ENCODE data around the gene CHST4.

Gene CHST4

GRCh38 chr16:71504901-71505300 is 21.3 kb upstream of the CHST4 start:
- no peak overlapping the region for H3K4me2 ChIP-seq (ENCODE audit: low read length)
- H3K4me3 ChIP-seq (ENCODE audit: low read length) = no peak overlapping the region
- H4K20me1 ChIP-seq (ENCODE audit: control insufficient read depth, insufficient read depth, low read depth, low read length) = no peaks in the 10 kb centered on the region
- H3K9me3 ChIP-seq (ENCODE audit: control insufficient read depth, insufficient read depth, low read length) = no peaks in the 10 kb centered on the region
- no peaks in the 10 kb centered on the region for H3K9me2 ChIP-seq (replicated peaks; ENCODE audit: control insufficient read depth, low read length)
- TF ChIP-seq CTCF (IDR thresholded peaks at IDR 0.05; ENCODE audit: low read depth, low read length, poor library complexity, severe bottlenecking) (no peak), EZH2phosphoT487 (IDR thresholded peaks at IDR 0.05; ENCODE audit: borderline replicate concordance, low read length) (no peak)
- no peaks in the 10 kb centered on the region for H3K4me1 ChIP-seq (ENCODE audit: control insufficient read depth, low read length)
- H3K36me3 ChIP-seq (ENCODE audit: control insufficient read depth, low read length) = no peaks in the 10 kb centered on the region
- no peaks in the 10 kb centered on the region for H3K79me2 ChIP-seq (ENCODE audit: control insufficient read depth, low read length)
- H3K27ac ChIP-seq (ENCODE audit: low read depth, low read length) = no peak overlapping the region
- no peaks in the 10 kb centered on the region for H3F3A ChIP-seq (ENCODE audit: control insufficient read depth, insufficient read depth)
- H3K27me3 ChIP-seq (ENCODE audit: control insufficient read depth, low read length) = peaks cover 3% of the 10 kb centered on the region

GRCh38 chr16:71507061-71507460 is 19.2 kb upstream of the CHST4 start:
- H3K9me3 ChIP-seq (ENCODE audit: control insufficient read depth, insufficient read depth, low read length) = no peaks in the 10 kb centered on the region

GRCh38 chr16:71513302-71513701 is 12.9 kb upstream of the CHST4 start:
- no peak for TF ChIP-seq EZH2phosphoT487 (IDR thresholded peaks at IDR 0.05; ENCODE audit: borderline replicate concordance, low read length)
- no peak for TF ChIP-seq CTCF (IDR thresholded peaks at IDR 0.05; ENCODE audit: low read depth, low read length, poor library complexity, severe bottlenecking)
- Histone ChIP-seq H3K4me3 (ENCODE audit: low read length) (no peak overlapping the region), H3K9me3 (ENCODE audit: control insufficient read depth, insufficient read depth, low read length) (no peaks in the 10 kb centered on the region), H3K36me3 (ENCODE audit: control insufficient read depth, low read length) (no peaks in the 10 kb centered on the region), H3K4me2 (ENCODE audit: low read length) (no peak overlapping the region), H3K9me2 (replicated peaks; ENCODE audit: control insufficient read depth, low read length) (no peaks in the 10 kb centered on the region), H3K27ac (ENCODE audit: low read depth, low read length) (no peak overlapping the region), H4K20me1 (ENCODE audit: control insufficient read depth, insufficient read depth, low read depth, low read length) (no peaks in the 10 kb centered on the region), H3F3A (ENCODE audit: control insufficient read depth, insufficient read depth) (no peaks in the 10 kb centered on the region), H3K79me2 (ENCODE audit: control insufficient read depth, low read length) (no peaks in the 10 kb centered on the region), H3K27me3 (ENCODE audit: control insufficient read depth, low read length) (no peaks in the 10 kb centered on the region), H3K4me1 (ENCODE audit: control insufficient read depth, low read length) (no peaks in the 10 kb centered on the region)

More at GRCh38 chr16:71507061-71507460, 19.2 kb upstream of the CHST4 start:
- H3K27ac ChIP-seq (ENCODE audit: low read depth, low read length) = no peak overlapping the region
- TF ChIP-seq CTCF (IDR thresholded peaks at IDR 0.05; ENCODE audit: low read depth, low read length, poor library complexity, severe bottlenecking) (no peak), EZH2phosphoT487 (IDR thresholded peaks at IDR 0.05; ENCODE audit: borderline replicate concordance, low read length) (no peak)
- H3K27me3 ChIP-seq (ENCODE audit: control insufficient read depth, low read length) = peaks cover 3% of the 10 kb centered on the region
- no peaks in the 10 kb centered on the region for H3K36me3 ChIP-seq (ENCODE audit: control insufficient read depth, low read length)
- no peaks in the 10 kb centered on the region for H3K9me2 ChIP-seq (replicated peaks; ENCODE audit: control insufficient read depth, low read length)
- H3F3A ChIP-seq (ENCODE audit: control insufficient read depth, insufficient read depth) = no peaks in the 10 kb centered on the region
- H4K20me1 ChIP-seq (ENCODE audit: control insufficient read depth, insufficient read depth, low read depth, low read length) = no peaks in the 10 kb centered on the region
- H3K4me2 ChIP-seq (ENCODE audit: low read length) = no peak overlapping the region
- no peaks in the 10 kb centered on the region for H3K4me1 ChIP-seq (ENCODE audit: control insufficient read depth, low read length)
- H3K4me3 ChIP-seq (ENCODE audit: low read length) = no peak overlapping the region
- no peaks in the 10 kb centered on the region for H3K79me2 ChIP-seq (ENCODE audit: control insufficient read depth, low read length)

GRCh38 chr16:71514476-71514875 is 11.8 kb upstream of the CHST4 start:
- TF ChIP-seq EZH2phosphoT487 (IDR thresholded peaks at IDR 0.05; ENCODE audit: borderline replicate concordance, low read length) (no peak), CTCF (IDR thresholded peaks at IDR 0.05; ENCODE audit: low read depth, low read length, poor library complexity, severe bottlenecking) (no peak)
- H3K27ac ChIP-seq (ENCODE audit: low read depth, low read length) = no peak overlapping the region
- no peaks in the 10 kb centered on the region for H4K20me1 ChIP-seq (ENCODE audit: control insufficient read depth, insufficient read depth, low read depth, low read length)
- no peak overlapping the region for H3K4me3 ChIP-seq (ENCODE audit: low read length)
- no peaks in the 10 kb centered on the region for H3K4me1 ChIP-seq (ENCODE audit: control insufficient read depth, low read length)
- H3K9me2 ChIP-seq (replicated peaks; ENCODE audit: control insufficient read depth, low read length) = no peaks in the 10 kb centered on the region
- H3F3A ChIP-seq (ENCODE audit: control insufficient read depth, insufficient read depth) = no peaks in the 10 kb centered on the region
- H3K79me2 ChIP-seq (ENCODE audit: control insufficient read depth, low read length) = no peaks in the 10 kb centered on the region
- H3K36me3 ChIP-seq (ENCODE audit: control insufficient read depth, low read length) = no peaks in the 10 kb centered on the region
- H3K27me3 ChIP-seq (ENCODE audit: control insufficient read depth, low read length) = no peaks in the 10 kb centered on the region
- H3K9me3 ChIP-seq (ENCODE audit: control insufficient read depth, insufficient read depth, low read length) = no peaks in the 10 kb centered on the region
- H3K4me2 ChIP-seq (ENCODE audit: low read length) = no peak overlapping the region
